Activated naive CD8-positive, alpha-beta T cell treated with anti-CD3 and anti-CD28 coated beads, Interleukin-2, amount 50 U/mL, for 24 hours (primary cell): ENCODE results near the gene E4F1.
A peak's percentile ranks its signal among the peaks of the same experiment; 100 is the strongest.

ENCODE experiments used
- ATAC-seq: fragments of 150-1000 bp; cut with Tn5 transposase; one replicate; pipeline ENCODE4 v1.10.0; 2021
- DNase-seq: peaks from one replicate; pipeline ENCODE4 v3.0.0; 2021
- H3K27ac Mint-ChIP-seq: one replicate; pipeline ENCODE4 v1.8.0; 2021; ENCODE audit warnings: mild to moderate bottlenecking, mixed read lengths
- H3K27me3 Mint-ChIP-seq: one replicate; pipeline ENCODE4 v1.8.0; 2021; ENCODE audit warnings: mixed read lengths
- H3K36me3 Mint-ChIP-seq: one replicate; pipeline ENCODE4 v1.8.0; 2021; ENCODE audit warnings: low read depth, mixed read lengths
- H3K4me1 Mint-ChIP-seq: one replicate; pipeline ENCODE4 v1.8.0; 2021; ENCODE audit warnings: mixed read lengths
- H3K4me3 Mint-ChIP-seq: one replicate; pipeline ENCODE4 v1.8.0; 2021; ENCODE audit warnings: mild to moderate bottlenecking, moderate library complexity, mixed read lengths
- H3K9me3 Mint-ChIP-seq: one replicate; pipeline ENCODE4 v1.8.0; 2021; ENCODE audit warnings: mixed read lengths

The E4F1 gene

DNA sequence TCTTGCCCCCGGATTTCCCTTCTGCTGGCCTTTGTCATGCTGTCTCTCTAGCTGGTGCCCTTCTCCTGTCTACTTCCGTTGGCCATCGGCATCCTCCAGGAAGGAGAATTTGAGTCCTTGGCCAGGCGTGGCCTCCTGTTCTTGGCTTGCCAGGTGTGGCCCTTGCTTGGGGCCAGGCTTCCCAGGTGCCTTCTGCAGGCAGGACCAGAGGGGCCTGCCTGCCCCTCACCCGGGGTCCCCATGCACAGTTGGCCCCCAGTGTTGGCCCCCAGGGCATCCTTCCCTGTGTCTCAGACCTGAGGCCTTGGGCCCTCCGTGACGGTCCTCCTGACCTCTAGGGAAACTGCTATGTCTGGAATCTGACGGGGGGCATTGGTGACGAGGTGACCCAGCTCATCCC, 15.5 kb upstream of the E4F1 start:
- ATAC-seq (no peak), DNase-seq (no peak)
- no peaks in the 10 kb centered on the region for H3K27me3 Mint-ChIP-seq
- H3K27ac Mint-ChIP-seq = peak overlapping the region; percentile 30
- no peaks in the 10 kb centered on the region for H3K9me3 Mint-ChIP-seq
- peaks cover 33% of the 10 kb centered on the region for H3K4me1 Mint-ChIP-seq
- H3K36me3 Mint-ChIP-seq = peaks cover 26% of the 10 kb centered on the region
- H3K4me3 Mint-ChIP-seq = peak overlapping the region; percentile 87

DNA sequence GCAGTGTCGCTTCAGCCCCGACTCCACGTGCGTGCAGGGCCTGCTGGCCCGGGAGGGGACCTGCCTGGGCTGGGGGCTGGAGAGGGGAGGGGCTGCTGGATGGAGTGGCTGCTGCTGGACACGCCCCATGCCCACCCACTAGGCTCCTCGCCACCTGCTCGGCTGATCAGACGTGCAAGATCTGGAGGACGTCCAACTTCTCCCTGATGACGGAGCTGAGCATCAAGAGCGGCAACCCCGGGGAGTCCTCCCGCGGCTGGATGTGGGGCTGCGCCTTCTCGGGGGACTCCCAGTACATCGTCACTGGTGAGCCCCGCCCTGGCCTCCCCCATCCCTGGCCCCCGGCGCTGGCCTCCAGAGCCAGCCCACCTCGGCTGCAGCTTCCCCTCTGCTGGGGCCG, 15.1 kb upstream of the E4F1 start:
- Mint-ChIP-seq H3K4me3 (no peak overlapping the region), H3K27me3 (no peaks in the 10 kb centered on the region), H3K27ac (no peak overlapping the region), H3K4me1 (peaks cover 37% of the 10 kb centered on the region), H3K9me3 (no peaks in the 10 kb centered on the region), H3K36me3 (peaks cover 28% of the 10 kb centered on the region)
- no peak for DNase-seq
- ATAC-seq = no peak

DNA sequence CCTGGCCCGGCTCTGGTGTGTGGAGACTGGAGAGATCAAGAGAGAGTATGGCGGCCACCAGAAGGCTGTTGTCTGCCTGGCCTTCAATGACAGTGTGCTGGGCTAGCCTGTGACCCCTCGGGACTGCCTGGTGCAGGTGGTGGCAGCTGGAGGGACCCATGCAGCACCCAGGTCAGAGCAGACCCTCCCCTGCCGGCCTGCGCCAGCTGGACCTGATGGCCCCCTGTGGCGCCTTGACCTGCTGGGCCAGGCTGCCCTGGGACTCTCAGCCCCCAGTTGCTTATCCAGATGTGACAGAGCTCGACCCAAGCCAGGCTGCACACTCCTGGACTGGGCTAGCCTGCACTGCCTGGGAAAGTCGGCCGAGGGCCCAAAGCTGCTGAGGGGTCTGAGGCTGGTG, 14.6 kb upstream of the E4F1 start:
- H3K4me3 Mint-ChIP-seq = no peak overlapping the region
- H3K27ac Mint-ChIP-seq = no peak overlapping the region
- no peak for ATAC-seq
- peaks cover 33% of the 10 kb centered on the region for H3K36me3 Mint-ChIP-seq
- no peaks in the 10 kb centered on the region for H3K27me3 Mint-ChIP-seq
- no peak for DNase-seq
- peaks cover 40% of the 10 kb centered on the region for H3K4me1 Mint-ChIP-seq
- no peaks in the 10 kb centered on the region for H3K9me3 Mint-ChIP-seq

- ATAC-seq (no peak), DNase-seq (no peak)
- peaks cover 35% of the 10 kb centered on the region for H3K4me1 Mint-ChIP-seq
- H3K4me3 Mint-ChIP-seq = no peak overlapping the region
- no peaks in the 10 kb centered on the region for H3K27me3 Mint-ChIP-seq
- H3K9me3 Mint-ChIP-seq = no peaks in the 10 kb centered on the region
- H3K27ac Mint-ChIP-seq = no peak overlapping the region
- peaks cover 33% of the 10 kb centered on the region for H3K36me3 Mint-ChIP-seq
Observed at GRCh38 chr16:2209258-2210008, 14.0 kb upstream of the E4F1 start.

GRCh38 chr16:2210009-2210332, 13.4 kb upstream of the E4F1 start:
- peaks cover 33% of the 10 kb centered on the region for H3K36me3 Mint-ChIP-seq
- H3K4me3 Mint-ChIP-seq = no peak overlapping the region
- DNase-seq = no peak
- H3K27me3 Mint-ChIP-seq = no peaks in the 10 kb centered on the region
- H3K9me3 Mint-ChIP-seq = no peaks in the 10 kb centered on the region
- H3K4me1 Mint-ChIP-seq = peaks cover 31% of the 10 kb centered on the region
- ATAC-seq = no peak
- no peak overlapping the region for H3K27ac Mint-ChIP-seq

DNA sequence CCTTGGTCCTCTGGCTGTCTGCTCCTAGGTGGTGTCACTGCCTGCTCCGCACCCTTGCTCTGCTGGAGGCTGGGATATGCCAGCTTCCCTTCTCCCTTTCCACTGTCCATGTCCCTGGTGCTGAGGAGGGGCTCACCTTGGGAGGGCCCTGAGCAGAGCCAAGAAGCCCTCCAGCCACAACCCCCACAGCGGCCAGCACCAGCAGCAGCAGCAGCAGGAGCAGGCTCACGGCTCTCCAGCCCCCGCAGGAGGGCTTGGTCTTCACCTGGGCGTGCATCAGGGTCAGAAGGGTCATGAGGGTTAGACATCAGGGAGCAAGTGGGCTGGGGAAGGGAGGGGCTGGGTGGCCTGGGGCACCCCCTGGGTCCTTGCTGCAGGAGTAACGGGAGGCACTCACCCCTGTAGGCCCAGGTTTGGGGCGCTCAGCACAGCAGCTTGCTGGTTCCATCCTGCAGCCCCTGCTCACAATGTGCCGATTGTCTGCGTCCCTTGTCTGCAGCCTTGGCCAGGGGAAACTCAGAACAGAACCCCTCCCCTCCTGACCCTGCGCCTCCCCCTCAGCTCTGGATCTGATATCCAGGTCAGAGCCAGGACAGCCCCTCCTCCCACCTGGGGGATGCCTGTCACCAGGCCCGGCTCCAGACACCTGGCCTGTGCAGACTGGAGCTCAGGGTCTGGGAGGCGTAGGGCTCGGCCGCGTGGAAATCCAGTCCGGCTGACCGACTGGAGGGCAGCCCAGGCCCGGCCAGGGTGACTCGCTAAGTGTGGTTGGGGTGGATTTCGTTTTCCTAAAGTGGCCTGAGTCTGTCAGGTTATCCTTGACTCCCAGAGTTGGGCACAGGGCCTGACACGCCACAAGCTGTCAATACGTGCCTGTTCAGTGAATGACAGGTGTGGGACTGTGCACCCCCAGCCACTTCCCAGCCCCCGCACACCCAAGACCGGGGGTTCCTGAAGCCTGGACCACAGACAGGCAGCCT, 12.7 kb upstream of the E4F1 start, which contains the start of gene BRICD5:
Gene BRICD5, minus strand, starts transcription at position 478 of the 980 bp plus-strand sequence. Its CDS starts 30 bp downstream, at position 448.
- H3K36me3 Mint-ChIP-seq = peaks cover 33% of the 10 kb centered on the region

GRCh38 chr16:2211923-2212347, 11.5 kb upstream of the E4F1 start:
- peaks cover 30% of the 10 kb centered on the region for H3K36me3 Mint-ChIP-seq
- no peak for ATAC-seq
- no peak overlapping the region for H3K27ac Mint-ChIP-seq
- H3K9me3 Mint-ChIP-seq = no peaks in the 10 kb centered on the region
- DNase-seq = no peak
- H3K4me3 Mint-ChIP-seq = peak overlapping the region; percentile 63
- peaks cover 31% of the 10 kb centered on the region for H3K4me1 Mint-ChIP-seq
- H3K27me3 Mint-ChIP-seq = no peaks in the 10 kb centered on the region

More for the DNA sequence above, 12.7 kb upstream of the E4F1 start, which contains the start of gene BRICD5:
- ATAC-seq (no peak), DNase-seq (no peak)
- H3K4me1 Mint-ChIP-seq = peaks cover 33% of the 10 kb centered on the region
- no peaks in the 10 kb centered on the region for H3K27me3 Mint-ChIP-seq
- H3K4me3 Mint-ChIP-seq = no peak within 1 kb of the TSS
- H3K9me3 Mint-ChIP-seq = no peaks in the 10 kb centered on the region
- no peak within 1 kb of the TSS for H3K27ac Mint-ChIP-seq

DNA sequence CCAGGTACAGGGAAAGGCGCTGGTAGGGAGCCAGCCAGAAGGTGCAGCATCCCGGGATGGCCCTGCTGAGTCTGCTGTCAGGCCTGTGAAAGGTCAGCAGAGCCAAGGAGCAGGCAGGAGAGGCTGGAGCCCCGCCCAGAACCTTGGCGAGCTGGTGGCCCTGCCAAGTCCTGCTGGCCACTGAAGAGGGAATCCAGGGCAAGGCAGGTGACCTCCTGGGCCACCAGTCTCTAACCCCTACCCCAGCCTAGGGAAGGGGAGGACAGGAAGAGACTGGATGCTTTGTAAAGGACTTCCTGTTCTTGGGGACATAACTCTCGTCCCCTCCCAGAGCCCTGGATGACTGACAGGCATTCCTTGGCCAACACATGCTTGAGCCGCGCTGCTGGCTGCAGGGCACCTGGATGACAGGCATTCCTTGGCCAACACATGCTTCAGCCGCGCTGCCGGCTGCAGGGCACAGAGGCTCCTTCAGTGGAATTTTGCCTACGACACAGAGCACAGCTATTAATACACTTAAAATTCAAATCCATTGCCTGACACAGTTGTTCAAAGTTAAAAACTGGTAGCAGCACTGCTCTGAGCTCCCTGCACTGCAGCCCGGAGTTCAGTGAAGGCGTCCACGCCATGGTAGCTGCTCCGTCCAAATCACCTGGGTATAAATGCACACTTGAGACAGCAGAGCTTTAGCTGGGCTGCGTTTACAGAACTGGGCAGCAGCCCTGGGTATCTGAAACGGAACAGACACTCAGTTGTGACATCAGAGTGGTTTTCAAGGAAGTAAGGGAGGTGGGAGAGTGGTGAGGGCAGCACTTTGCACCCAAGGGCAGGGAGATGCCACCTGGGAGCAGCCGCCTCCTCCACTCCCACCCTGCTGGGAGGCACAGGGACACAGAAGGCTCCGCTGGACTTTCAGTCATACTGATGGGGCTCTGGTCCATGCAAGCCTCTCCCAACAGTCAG, 10.7 kb upstream of the E4F1 start:
- ATAC-seq = no peak
- Mint-ChIP-seq H3K4me1 (peaks cover 28% of the 10 kb centered on the region), H3K27ac (peak overlapping the region; percentile 53), H3K4me3 (peak overlapping the region; percentile 83), H3K36me3 (peaks cover 27% of the 10 kb centered on the region), H3K27me3 (no peaks in the 10 kb centered on the region), H3K9me3 (no peaks in the 10 kb centered on the region)
- no peak for DNase-seq

DNA sequence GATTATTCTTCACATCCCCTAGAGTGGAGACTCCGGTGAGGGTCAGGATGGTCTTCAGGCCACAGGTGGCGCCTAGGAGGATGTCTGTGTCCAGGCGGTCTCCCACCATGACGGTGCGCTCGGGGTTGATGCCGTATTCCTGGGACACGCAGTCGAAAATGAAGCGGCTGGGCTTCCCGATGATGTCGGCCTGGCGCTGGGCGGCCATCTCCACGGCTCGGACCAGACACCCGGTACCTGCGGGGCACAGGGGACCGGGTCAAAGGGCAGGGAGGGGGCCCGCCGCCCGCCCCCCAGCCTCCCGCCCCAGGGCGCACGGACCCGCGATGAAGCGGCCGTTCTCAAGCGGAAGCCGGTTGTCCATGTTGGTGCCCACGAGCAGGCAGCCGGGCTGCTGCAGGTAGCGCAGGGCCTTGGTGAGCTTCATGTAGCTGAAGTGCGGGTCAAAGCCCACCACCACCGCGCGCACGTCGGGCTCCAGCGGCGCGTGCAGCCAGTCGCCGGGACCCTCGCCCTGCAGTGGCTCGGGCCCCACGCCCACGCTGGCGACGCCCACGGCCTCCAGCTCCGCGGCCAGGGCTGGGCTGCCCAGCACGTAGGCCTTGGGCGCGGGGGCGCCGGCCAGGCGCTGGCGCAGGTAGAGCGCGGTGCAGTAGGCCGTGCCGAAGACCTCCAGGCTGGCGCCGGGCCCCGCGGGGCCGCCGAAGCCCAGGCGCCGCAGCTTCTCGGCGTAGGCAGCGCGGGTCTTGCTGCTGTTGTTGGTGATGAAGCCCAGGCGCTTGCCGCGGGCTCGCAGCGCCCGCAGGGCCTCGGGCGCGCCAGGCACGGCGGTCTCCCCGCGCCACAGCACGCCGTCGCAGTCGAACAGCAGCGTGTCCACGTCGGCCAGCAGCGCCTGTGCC, 9.3 kb upstream of the E4F1 start:
- Mint-ChIP-seq H3K4me1 (peaks cover 24% of the 10 kb centered on the region), H3K4me3 (peak overlapping the region; percentile 83), H3K27ac (peak overlapping the region; percentile 53), H3K9me3 (no peaks in the 10 kb centered on the region), H3K36me3 (peaks cover 21% of the 10 kb centered on the region), H3K27me3 (no peaks in the 10 kb centered on the region)
- no peak for DNase-seq
- ATAC-seq = no peak

- Mint-ChIP-seq H3K27me3 (no peaks in the 10 kb centered on the region), H3K27ac (peak within 1 kb of the TSS; percentile 93), H3K4me1 (peaks cover 24% of the 10 kb centered on the region), H3K4me3 (peak within 1 kb of the TSS; percentile 88), H3K36me3 (peaks cover 21% of the 10 kb centered on the region), H3K9me3 (no peaks in the 10 kb centered on the region)
- DNase-seq = no peak
- no peak for ATAC-seq
Observed at GRCh38 chr16:2214719-2214968, 8.7 kb upstream of the E4F1 start, which contains the start of gene PGP. PGP (minus strand) TSS chr16:2214840; CDS start chr16:2214777, 63 bp downstream.

GRCh38 chr16:2216330-2216729, 7.1 kb upstream of the E4F1 start:
- Mint-ChIP-seq H3K27me3 (no peaks in the 10 kb centered on the region), H3K4me3 (peak overlapping the region; percentile 88), H3K9me3 (no peaks in the 10 kb centered on the region), H3K27ac (peak overlapping the region; percentile 93), H3K36me3 (peaks cover 21% of the 10 kb centered on the region), H3K4me1 (peaks cover 24% of the 10 kb centered on the region)
- no peak for DNase-seq
- no peak for ATAC-seq

DNA sequence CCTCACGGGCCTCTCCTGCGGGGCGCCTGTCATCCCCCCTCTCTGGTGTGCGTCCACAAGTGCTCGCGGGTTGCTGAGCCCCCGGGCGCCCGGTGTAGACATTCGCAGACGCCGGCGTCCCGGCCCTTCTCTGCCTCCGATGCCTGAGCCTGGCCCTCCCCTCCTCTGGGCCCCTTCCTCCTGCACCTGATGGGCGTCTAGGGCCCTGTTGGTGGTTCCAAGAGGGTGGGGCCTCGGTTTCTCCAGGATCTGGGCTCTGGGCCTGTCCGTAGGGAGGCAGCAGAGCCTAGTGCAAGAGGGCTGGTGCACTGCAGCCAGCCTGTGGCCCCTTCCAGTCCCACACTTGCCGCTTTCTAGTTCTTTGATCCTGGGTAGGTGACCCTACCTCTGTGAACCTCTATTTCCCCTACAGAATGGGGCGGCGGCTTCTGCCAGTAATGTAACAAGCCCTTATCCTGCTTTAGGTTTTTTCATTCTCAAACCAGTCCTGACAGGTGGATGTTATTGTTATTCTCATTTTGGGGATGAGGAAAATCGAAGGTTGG, 623 bp downstream of the E4F1 start:
- no peak for DNase-seq
- Mint-ChIP-seq H3K36me3 (peaks cover 6% of the 10 kb centered on the region), H3K27ac (peak overlapping the region; percentile 59), H3K9me3 (no peaks in the 10 kb centered on the region), H3K27me3 (no peaks in the 10 kb centered on the region), H3K4me3 (peak overlapping the region; percentile 83), H3K4me1 (peaks cover 18% of the 10 kb centered on the region)
- peak; percentile 15 for ATAC-seq

GRCh38 chr16:2226245-2226793, 2.9 kb downstream of the E4F1 start:
- no peak overlapping the region for H3K27ac Mint-ChIP-seq
- ATAC-seq = no peak

More at GRCh38 chr16:2226245-2226793, 2.9 kb downstream of the E4F1 start:
- Mint-ChIP-seq H3K9me3 (no peaks in the 10 kb centered on the region), H3K27me3 (no peaks in the 10 kb centered on the region), H3K4me3 (peak overlapping the region; percentile 46), H3K4me1 (peaks cover 18% of the 10 kb centered on the region), H3K36me3 (peaks cover 15% of the 10 kb centered on the region)
- DNase-seq = no peak
